Left lung (tissue), 10 donors: ENCODE measurements around the gene MOB3C. TPM values are rescaled to one million over a fixed set of nuclear protein-coding genes. Genes with fewer than 3 reads are reported as not detected.

Experiments used
- ATAC-seq: fragments of 200-7000 bp; cut with Tn5 transposase; one replicate; pipeline ENCODE4 v1.9.1; 2020; ENCODE audit warnings: moderate library complexity
- DNase-seq, 4 donors: peaks; one replicate each; pipeline ENCODE4 v3.0.0-alpha.2; 2013 to 2020
- H3K27ac ChIP-seq, 2 donors: fragments of 200-600 bp; sonication (generic) in 1 of 2; one replicate each; pipeline versions ENCODE4 v1.5.0 to v1.8.0; 2020 to 2021
- H3K27me3 ChIP-seq, 2 donors: fragments of 200-600 bp; sonication (generic) in 1 of 2; one replicate each; pipeline versions ENCODE4 v1.5.0 to v1.8.0; 2020 to 2021
- H3K36me3 ChIP-seq, 2 donors: fragments of 200-600 bp; sonication (generic) in 1 of 2; one replicate each; pipeline versions ENCODE4 v1.5.0 to v1.8.0; 2020 to 2021
- H3K4me1 ChIP-seq, 2 donors: fragments of 200-600 bp; one replicate each; pipeline ENCODE4 v1.8.0; 2021
- H3K4me3 ChIP-seq, 2 donors: fragments of 200-600 bp; sonication (generic) in 1 of 2; one replicate each; pipeline versions ENCODE4 v1.5.0 to v1.8.0; 2020 to 2021; ENCODE audit warnings: mild to moderate bottlenecking in 1 of 2
- H3K9me3 ChIP-seq, 2 donors: fragments of 200-600 bp; sonication (generic) in 1 of 2; one replicate each; pipeline versions ENCODE4 v1.5.0 to v1.8.0; 2020 to 2021
- CTCF ChIP-seq, 2 donors: fragments of 200-600 bp; sonication (generic) in 1 of 2; IDR thresholded peaks; one replicate each; pipeline versions ENCODE4 v1.5.0 to v1.8.0; 2021; ENCODE audit warnings: antibody characterized with exemption in 2 of 2
- intact Hi-C, 2 donors: fragments of 100-400 bp; cut with DNase I; formaldehyde crosslinking; loops; one replicate each; pipeline versions ENCODE4 v1.11.2 to v1.14.2; 2022
- polyA plus RNA-seq, 6 donors: library from polyadenylated mRNA; unstranded; fragments of 120-200 nt; gene quantifications; one replicate each; pipeline ENCODE4 v1.2.1, GENCODE V29; 2013; ENCODE audit not compliant: insufficient read length in 6 of 6
- total RNA-seq, 2 donors: library from RNA; stranded (reverse); fragmentation: NEBNext Ultra II Directional; extraction: Animal tissue kit (Norgen Biotek cat#: 25700); gene quantifications; one replicate each; pipeline ENCODE4 v1.2.1, GENCODE V29; 2021
- donor health status: DM: no; HTN: yes; CAD: no.
- donor health status: DM: no; HTN: no; CAD: no.

The MOB3C gene
- total and polyA plus RNA-seq, 8 donors: 16.0 to 21.3 (median 18.4) TPM

GRCh38 chr1:46639547-46639946, 22.9 kb upstream of the MOB3C start:
- DNase-seq: no peak
- intact Hi-C loops: no loop called here
- Histone ChIP-seq H3K27ac (no peak overlapping the region), H3K36me3 (peaks cover 0 to 36% of the 10 kb centered on the region in 2 donors), H3K27me3 (no peaks in the 10 kb centered on the region), H3K4me1 (no peaks in the 10 kb centered on the region), H3K9me3 (no peaks in the 10 kb centered on the region), H3K4me3 (no peak overlapping the region)
- TF ChIP-seq CTCF (IDR thresholded peaks at IDR 0.05): no peak
- ATAC-seq: no peak

- intact Hi-C loops: no loop called here
- Histone ChIP-seq H3K4me1 (no peaks in the 10 kb centered on the region), H3K36me3 (peaks cover 0 to 42% of the 10 kb centered on the region in 2 donors), H3K27ac (no peak overlapping the region), H3K27me3 (no peaks in the 10 kb centered on the region), H3K4me3 (no peak overlapping the region), H3K9me3 (no peaks in the 10 kb centered on the region)
- ATAC-seq (no peak), DNase-seq (no peak)
- no peak for TF ChIP-seq CTCF (IDR thresholded peaks at IDR 0.05)
Measured at GRCh38 chr1:46638921-46639320, 22.3 kb upstream of the MOB3C start.

- no peak overlapping the region for H3K27ac ChIP-seq
- ATAC-seq (no peak), DNase-seq (no peak)
- H3K27me3 ChIP-seq: no peaks in the 10 kb centered on the region
- H3K4me1 ChIP-seq: no peaks in the 10 kb centered on the region
- H3K36me3 ChIP-seq: peaks cover 0 to 44% of the 10 kb centered on the region in 2 donors
- intact Hi-C loops: no loop called here
- no peak for TF ChIP-seq CTCF (IDR thresholded peaks at IDR 0.05)
- H3K4me3 ChIP-seq: no peak overlapping the region
- no peaks in the 10 kb centered on the region for H3K9me3 ChIP-seq
Measured at GRCh38 chr1:46637444-46638083, 21.0 kb upstream of the MOB3C start.

- ATAC-seq: no peak
- intact Hi-C loops: no loop called here
- no peaks in the 10 kb centered on the region for H3K9me3 ChIP-seq
- no peak for TF ChIP-seq CTCF (IDR thresholded peaks at IDR 0.05)
- H3K4me3 ChIP-seq: no peak overlapping the region
- DNase-seq: no peak
- H3K4me1 ChIP-seq: no peaks in the 10 kb centered on the region
- H3K36me3 ChIP-seq: peaks cover 0 to 62% of the 10 kb centered on the region in 2 donors
- no peak overlapping the region for H3K27ac ChIP-seq
- no peaks in the 10 kb centered on the region for H3K27me3 ChIP-seq
Measured at GRCh38 chr1:46635205-46635604, 18.6 kb upstream of the MOB3C start.

- no peak for TF ChIP-seq CTCF (IDR thresholded peaks at IDR 0.05)
- no peak overlapping the region for H3K27ac ChIP-seq
- no peaks in the 10 kb centered on the region for H3K4me1 ChIP-seq
- ATAC-seq: no peak
- peaks cover 0 to 48% of the 10 kb centered on the region in 2 donors for H3K36me3 ChIP-seq
- intact Hi-C loops: no loop called here
- H3K4me3 ChIP-seq: no peak overlapping the region
- no peaks in the 10 kb centered on the region for H3K9me3 ChIP-seq
- no peaks in the 10 kb centered on the region for H3K27me3 ChIP-seq
- no peak for DNase-seq
Measured at GRCh38 chr1:46630719-46631118, 14.1 kb upstream of the MOB3C start.
